Endothelial cell of umbilical vein (primary cell): ENCODE results near the gene PKDCC. TPM values are rescaled to one million over a fixed set of nuclear protein-coding genes. Genes with fewer than 3 reads are reported as not detected.

Experiments used
- BruUV-seq: library from RNA; stranded (reverse); fragments of 400-500 nt; replicated peaks from 2 replicates; lab custom pipeline; 2021; lab: Mats Ljungman, UMichigan
- CTCF ChIA-PET: fragments of 300-600, 350-600 bp; sonication (Branson Sonifier 250); formaldehyde crosslinking; loops from one replicate; lab custom pipeline; 2021; ENCODE audit warnings: antibody characterized with exemption, inconsistent platforms; lab: Charles Lee
- POLR2A ChIA-PET: fragments of 300-600, 350-600 bp; sonication (Branson Sonifier 250); formaldehyde crosslinking; loops from one replicate; lab custom pipeline; 2021; ENCODE audit warnings: antibody characterized with exemption, inconsistent platforms; lab: Charles Lee
- DNase-seq: peaks from one replicate; pipeline ENCODE4 v3.0.0-alpha.2; 2011; ENCODE audit warnings: low read depth, low spot score
- FAIRE-seq: peaks from 2 replicates; lab custom pipeline; 2011; peaks lifted over from hg19 to GRCh38; lab: Jason Lieb, UNC
- H2AFZ ChIP-seq: 2 replicates; pipeline ENCODE4 v1.6.0; 2012; ENCODE audit warnings: low read depth, low read length, control low read depth, inconsistent platforms
- H3K27ac ChIP-seq: 2 replicates; pipeline ENCODE4 v1.5.1; 2011; ENCODE audit warnings: low read depth, mild to moderate bottlenecking, control low read depth, low read length, moderate library complexity; ENCODE audit not compliant: insufficient read depth
- H3K27me3 ChIP-seq, 2 experiments: 2 replicates each; pipeline versions ENCODE4 v1.6.0 to v1.6.1; 2011; ENCODE audit warnings: low read length in 2 of 2, mixed read lengths in 1 of 2; ENCODE audit not compliant: control insufficient read depth in 2 of 2, insufficient read depth in 2 of 2
- H3K36me3 ChIP-seq, 2 experiments: 2 replicates in 1 of 2; 3 replicates in 1 of 2; pipeline ENCODE4 v1.5.1; 2011; ENCODE audit warnings: low read length in 2 of 2, mild to moderate bottlenecking in 1 of 2, moderate library complexity in 1 of 2; ENCODE audit not compliant: control insufficient read depth in 2 of 2, insufficient read depth in 2 of 2; ENCODE audit errors: extremely low read depth in 1 of 2
- H3K4me1 ChIP-seq: 3 replicates; pipeline ENCODE4 v1.5.1; 2011; ENCODE audit warnings: mild to moderate bottlenecking, low read length; ENCODE audit not compliant: control insufficient read depth, insufficient read depth; ENCODE audit errors: extremely low read depth
- H3K4me2 ChIP-seq: 2 replicates; pipeline ENCODE4 v1.6.1; 2011; ENCODE audit warnings: low read length, control low read depth, mixed read lengths; ENCODE audit not compliant: insufficient read depth
- H3K4me3 ChIP-seq, 3 experiments: fragments of 200-600 bp in 1 of 3; sonication (generic), shearing (Covaris generic) in 1 of 3; replicated peaks in 1 of 3; 2 replicates each; pipeline ENCODE4 v1.5.1; 2011 to 2016; ENCODE audit warnings: control low read depth in 3 of 3, low read length in 3 of 3, mild to moderate bottlenecking in 2 of 3, inconsistent platforms in 1 of 3, low read depth in 1 of 3, moderate library complexity in 1 of 3; ENCODE audit not compliant: insufficient read depth in 1 of 3
- H3K79me2 ChIP-seq: 2 replicates; pipeline ENCODE4 v1.6.0; 2012; ENCODE audit warnings: low read length, inconsistent platforms; ENCODE audit not compliant: control insufficient read depth, insufficient read depth
- H3K9ac ChIP-seq: replicated peaks from 2 replicates; pipeline ENCODE3; 2011; ENCODE audit warnings: low read length, control low read depth; ENCODE audit not compliant: insufficient read depth; ENCODE audit errors: extremely low read depth
- H3K9me1 ChIP-seq: replicated peaks from 3 replicates; pipeline ENCODE4 v1.6.0; 2011; ENCODE audit warnings: mild to moderate bottlenecking, low read length; ENCODE audit not compliant: control insufficient read depth, insufficient read depth; ENCODE audit errors: extremely low read depth
- H3K9me3 ChIP-seq: replicated peaks from 2 replicates; pipeline ENCODE4 v1.5.1; 2012; ENCODE audit warnings: low read length, inconsistent platforms; ENCODE audit not compliant: control insufficient read depth, insufficient read depth
- H4K20me1 ChIP-seq: replicated peaks from 2 replicates; pipeline ENCODE3; 2011; ENCODE audit warnings: mild to moderate bottlenecking, low read length; ENCODE audit not compliant: control insufficient read depth, insufficient read depth; ENCODE audit errors: extremely low read depth
- CTCF ChIP-seq, 2 donors: IDR thresholded peaks; 1 replicate in 1 of 2; 2 replicates in 1 of 2; pipeline ENCODE4 v1.5.1; 2011; ENCODE audit warnings: low read length in 2 of 2, mild to moderate bottlenecking in 2 of 2, moderate library complexity in 2 of 2, control low read depth in 1 of 2, inconsistent platforms in 1 of 2, low read depth in 1 of 2; ENCODE audit not compliant: insufficient read depth in 1 of 2; ENCODE audit errors: extremely low read depth in 1 of 2
- EZH2 ChIP-seq: IDR thresholded peaks from 2 replicates; pipeline ENCODE4 v1.6.1; 2012; ENCODE audit warnings: borderline replicate concordance, low read depth, mild to moderate bottlenecking, moderate library complexity, low read length, inconsistent platforms; ENCODE audit not compliant: severe bottlenecking
- FOS ChIP-seq: IDR thresholded peaks from 2 replicates; pipeline ENCODE4 v1.6.1; 2011; ENCODE audit warnings: mild to moderate bottlenecking, low read length, moderate library complexity, borderline replicate concordance; ENCODE audit not compliant: insufficient read depth
- GATA2 ChIP-seq: IDR thresholded peaks from 2 replicates; pipeline ENCODE4 v1.7.0; 2011; ENCODE audit warnings: low read depth, mild to moderate bottlenecking, moderate library complexity, mixed read lengths, low read length; ENCODE audit not compliant: insufficient read length, insufficient read depth
- JUN ChIP-seq: IDR thresholded peaks from 2 replicates; pipeline ENCODE4 v1.6.1; 2011; ENCODE audit warnings: borderline replicate concordance, low read depth; ENCODE audit not compliant: insufficient read length, insufficient read depth
- MAX ChIP-seq: IDR thresholded peaks from 2 replicates; pipeline ENCODE4 v1.6.1; 2011; ENCODE audit not compliant: insufficient read depth, insufficient read length
- MYC ChIP-seq: IDR thresholded peaks from one replicate; pipeline ENCODE4 v1.6.1; 2011; ENCODE audit warnings: mild to moderate bottlenecking, low read depth, low read length
- POLR2A ChIP-seq: IDR thresholded peaks from 2 replicates; pipeline ENCODE4 v1.6.1; 2012; ENCODE audit warnings: low read depth, mild to moderate bottlenecking, control low read depth, low read length
- POLR2AphosphoS5 ChIP-seq: IDR thresholded peaks from 2 replicates; pipeline ENCODE4 v1.6.1; 2012; ENCODE audit warnings: low read depth, mild to moderate bottlenecking, control low read depth, low read length, moderate library complexity; ENCODE audit not compliant: insufficient read depth
- dilution Hi-C: fragments of 300-500 bp; cut with MboI; formaldehyde crosslinking; loops from one replicate; pipeline ENCODE4 v1.15.0; 2019; ENCODE audit warnings: low sequenced_read_pairs; ENCODE audit not compliant: extremely low pct_ligation_motif_present
- intact Hi-C: fragments of 100-400 bp; cut with micrococcal nuclease; formaldehyde crosslinking; loops from one replicate; pipeline ENCODE4 v1.10.0; 2022
- polyA plus RNA-seq, 4 experiments: library from polyadenylated mRNA; depleted of rRNA in 3 of 4; stranded (reverse) in 3 of 4; unstranded in 1 of 4; fragments of >200 nt; gene quantifications; 2 replicates each; pipeline versions ENCODE4 v1.2.1 to v1.2.3, GENCODE V29; 2011 to 2012; ENCODE audit warnings: missing spikeins in 1 of 4
- total RNA-seq: library from RNA; stranded (reverse); gene quantifications from 2 replicates; pipeline ENCODE4 v1.2.3, GENCODE V29; 2021

The PKDCC gene
- total and polyA plus RNA-seq, 2 donors (not counting 3 experiments of a cell fraction or from before 2014, with no cell fraction given) = 3.0 to 5.9 TPM

GRCh38 chr2:42051543-42052235 is 3.9 kb downstream of the PKDCC start:
- Histone ChIP-seq H3K79me2 (no peaks in the 10 kb centered on the region), H3K9me1 (no peaks in the 10 kb centered on the region), H2AFZ (no peak overlapping the region), H3K27ac (no peak overlapping the region), H4K20me1 (no peaks in the 10 kb centered on the region), H3K36me3 (no peaks in the 10 kb centered on the region), H3K9ac (no peak overlapping the region), H3K4me3 (no peak overlapping the region), H3K4me2 (no peak overlapping the region), H3K4me1 (peaks cover 9% of the 10 kb centered on the region), H3K9me3 (no peaks in the 10 kb centered on the region), H3K27me3 (peaks cover 4 to 7% of the 10 kb centered on the region in 2 experiments)
- TF ChIP-seq EZH2 (no peak), POLR2A (no peak), POLR2AphosphoS5 (no peak), JUN (no peak), GATA2 (no peak), MAX (no peak), FOS (no peak), MYC (no peak), CTCF (IDR thresholded peaks at IDR 0.05; ENCODE audit: extremely low read depth in 1 of 2, insufficient read depth in 1 of 2, low read depth in 1 of 2, low read length in 2 of 2) (no peak)
- intact Hi-C loops = no loop called here
- DNase-seq = no peak
- BruUV-seq = no TSS peak
- CTCF ChIA-PET = interaction anchor here (1.0 kb wide), 1 partner anchor 277 kb away, joined by 3 read pairs; no protein-coding TSS in a partner anchor
- POLR2A ChIA-PET = no interaction called here
- dilution Hi-C loops = no loop called here
- no peak for FAIRE-seq
